ENCODE measurements around the gene TMEM44.

Gene TMEM44

GRCh38 chr3:194543550-194543949 lies 89.7 kb downstream of the TMEM44 start:
- no peak for TF ChIP-seq CTCF (IDR thresholded peaks at IDR 0.05; ENCODE audit: low read depth, low read length, missing control alignments)
- H3K4me3 ChIP-seq (replicated peaks; ENCODE audit: low read depth, low read length) = no peak overlapping the region
- DNase-seq (ENCODE audit: extremely low read depth, low read depth) = no peak

- no peak for TF ChIP-seq CTCF (IDR thresholded peaks at IDR 0.05; ENCODE audit: low read depth, low read length, missing control alignments)
- DNase-seq (ENCODE audit: extremely low read depth, low read depth) = no peak
- no peak overlapping the region for H3K4me3 ChIP-seq (replicated peaks; ENCODE audit: low read depth, low read length)
Observed at GRCh38 chr3:194541483-194541882, 91.7 kb downstream of the TMEM44 start.

GRCh38 chr3:194540274-194540905 lies 92.8 kb downstream of the TMEM44 start:
- DNase-seq (ENCODE audit: extremely low read depth, low read depth) = no peak
- H3K4me3 ChIP-seq (replicated peaks; ENCODE audit: low read depth, low read length) = no peak overlapping the region
- no peak for TF ChIP-seq CTCF (IDR thresholded peaks at IDR 0.05; ENCODE audit: low read depth, low read length, missing control alignments)

- no peak for DNase-seq (ENCODE audit: extremely low read depth, low read depth)
- H3K4me3 ChIP-seq (replicated peaks; ENCODE audit: low read depth, low read length) = no peak overlapping the region
- no peak for TF ChIP-seq CTCF (IDR thresholded peaks at IDR 0.05; ENCODE audit: low read depth, low read length, missing control alignments)
Observed at GRCh38 chr3:194539498-194539897, 93.7 kb downstream of the TMEM44 start.

- no peak for TF ChIP-seq CTCF (IDR thresholded peaks at IDR 0.05; ENCODE audit: low read depth, low read length, missing control alignments)
- DNase-seq (ENCODE audit: extremely low read depth, low read depth) = peak; percentile 64
- H3K4me3 ChIP-seq (replicated peaks; ENCODE audit: low read depth, low read length) = no peak overlapping the region
Observed at GRCh38 chr3:194537732-194538247, 95.4 kb downstream of the TMEM44 start.

Data from HFF-Myc (cell line).